HepG2 (cell line): ENCODE results near the gene ATG2A. TPM values are rescaled to one million over a fixed set of nuclear protein-coding genes. Genes with fewer than 3 reads are reported as not detected.
A peak's percentile ranks its signal among the peaks of the same experiment; 100 is the strongest.

Source experiments
- ATRX ChIP-seq: sonication (generic); formaldehyde crosslinking; IDR thresholded peaks from 2 replicates; pipeline ENCODE4 v1.4.0; 2020; ENCODE audit warnings: missing genetic modification reagents, borderline replicate concordance
- CBFB ChIP-seq: sonication (generic); formaldehyde crosslinking; IDR thresholded peaks from 2 replicates; pipeline ENCODE4 v1.4.0; 2020; ENCODE audit warnings: missing genetic modification reagents
- GFI1 ChIP-seq: sonication (generic); formaldehyde crosslinking; IDR thresholded peaks from 2 replicates; pipeline ENCODE4 v1.5.0; 2020; ENCODE audit warnings: missing genetic modification reagents, mild to moderate bottlenecking, borderline replicate concordance
- GTF2F1 ChIP-seq: fragments of 150-350 bp; IDR thresholded peaks from 2 replicates; pipeline ENCODE4 v1.6.1; 2014; ENCODE audit warnings: low read length
- LCORL ChIP-seq, 2 experiments: fragments of 450-650 bp in 1 of 2; sonication (generic) in 1 of 2; formaldehyde crosslinking in 1 of 2; IDR thresholded peaks; 2 replicates each; pipeline versions ENCODE4 v1.5.0 to v1.6.1; 2017 to 2020; ENCODE audit warnings: antibody characterized with exemption in 1 of 2, missing genetic modification reagents in 1 of 2
- MEIS2 ChIP-seq: sonication (generic); formaldehyde crosslinking; IDR thresholded peaks from 2 replicates; pipeline ENCODE4 v1.9.0; 2021; ENCODE audit warnings: mild to moderate bottlenecking, missing genetic modification reagents
- MIXL1 ChIP-seq: IDR thresholded peaks from 2 replicates; pipeline ENCODE4 v1.6.1; 2016
- RELA ChIP-seq: sonication (generic); formaldehyde crosslinking; IDR thresholded peaks from 2 replicates; pipeline ENCODE4 v1.4.0; 2020; ENCODE audit warnings: missing genetic modification reagents
- RFX5 ChIP-seq: IDR thresholded peaks from 2 replicates; pipeline ENCODE4 v1.6.1; 2011; ENCODE audit warnings: low read depth, low read length, improper control_type of control experiment
- SKI ChIP-seq: fragments of 450-650 bp; IDR thresholded peaks from one replicate; pipeline ENCODE4 v1.6.1; 2018; ENCODE audit warnings: mild to moderate bottlenecking; ENCODE audit not compliant: partially characterized antibody
- YEATS4 ChIP-seq: sonication (generic); formaldehyde crosslinking; IDR thresholded peaks from 2 replicates; pipeline ENCODE4 v1.4.0; 2020; ENCODE audit warnings: missing genetic modification reagents, borderline replicate concordance
- ZBTB20 ChIP-seq: sonication (generic); formaldehyde crosslinking; IDR thresholded peaks from 2 replicates; pipeline ENCODE4 v1.8.1; 2023; ENCODE audit warnings: missing genetic modification reagents, low read depth, mild to moderate bottlenecking, borderline replicate concordance
- ZNF484 ChIP-seq: sonication (generic); formaldehyde crosslinking; IDR thresholded peaks from 2 replicates; pipeline ENCODE4 v1.5.1; 2020; ENCODE audit warnings: mild to moderate bottlenecking, low read depth, missing genetic modification reagents, borderline replicate concordance
- ZNF747 ChIP-seq: sonication (generic); formaldehyde crosslinking; IDR thresholded peaks from 2 replicates; pipeline ENCODE4 v1.8.1; 2023; ENCODE audit warnings: missing genetic modification reagents, mild to moderate bottlenecking, borderline replicate concordance
- ZNF773 ChIP-seq: sonication (generic); formaldehyde crosslinking; IDR thresholded peaks from 2 replicates; pipeline ENCODE4 v1.4.0; 2020; ENCODE audit warnings: missing genetic modification reagents, borderline replicate concordance
- ZZZ3 ChIP-seq: sonication (generic); formaldehyde crosslinking; IDR thresholded peaks from 2 replicates; pipeline ENCODE4 v1.4.0; 2020; ENCODE audit warnings: missing genetic modification reagents, mild to moderate bottlenecking, borderline replicate concordance
- polyA plus RNA-seq, 8 experiments: library from polyadenylated mRNA; depleted of rRNA in 3 of 8; stranded (reverse) in 7 of 8; unstranded in 1 of 8; fragments of >200 nt; fragmentation: Illumina TruSeq in 4 of 8; extraction: Trizol in 4 of 8; gene quantifications; 2 replicates each; pipeline versions ENCODE4 v1.2.1 to v1.2.3, GENCODE V29; 2011 to 2016; ENCODE audit warnings: low read depth in 4 of 8, missing spikeins in 1 of 8, mixed read lengths in 1 of 8; ENCODE audit not compliant: insufficient read depth in 1 of 8
- total RNA-seq, 5 experiments: library from RNA; depleted of rRNA; stranded (reverse); fragments of >200 nt; fragmentation: Illumina TruSeq; extraction: Trizol; gene quantifications; 2 replicates each; pipeline ENCODE4 v1.2.3, GENCODE V29; 2016; ENCODE audit warnings: low read depth in 1 of 5
- TF ChIP-seq, protein P1 (sequence below): IDR thresholded peaks from 2 replicates; pipeline ENCODE4 v1.4.0; 2020; ENCODE audit warnings: mild to moderate bottlenecking, missing genetic modification reagents
- TF ChIP-seq, protein P2 (sequence below): sonication (generic); formaldehyde crosslinking; IDR thresholded peaks from 2 replicates; pipeline ENCODE4 v1.8.0; 2022; ENCODE audit warnings: mild to moderate bottlenecking, missing genetic modification reagents, moderate library complexity
- TF ChIP-seq, protein P3 (sequence below): sonication (generic); formaldehyde crosslinking; IDR thresholded peaks from 2 replicates; pipeline ENCODE4 v1.8.1; 2022; ENCODE audit warnings: low read depth, mild to moderate bottlenecking, missing genetic modification reagents
- TF ChIP-seq, protein P4 (sequence below): sonication (generic); formaldehyde crosslinking; IDR thresholded peaks from 2 replicates; pipeline ENCODE4 v1.4.0; 2020; ENCODE audit warnings: missing genetic modification reagents

ATG2A gene
- total and polyA plus RNA-seq, 2 of the 13 experiments (the other 11 are each of a cell fraction or from before 2014, with no cell fraction given) = 6.7 to 8.0 TPM

DNA sequence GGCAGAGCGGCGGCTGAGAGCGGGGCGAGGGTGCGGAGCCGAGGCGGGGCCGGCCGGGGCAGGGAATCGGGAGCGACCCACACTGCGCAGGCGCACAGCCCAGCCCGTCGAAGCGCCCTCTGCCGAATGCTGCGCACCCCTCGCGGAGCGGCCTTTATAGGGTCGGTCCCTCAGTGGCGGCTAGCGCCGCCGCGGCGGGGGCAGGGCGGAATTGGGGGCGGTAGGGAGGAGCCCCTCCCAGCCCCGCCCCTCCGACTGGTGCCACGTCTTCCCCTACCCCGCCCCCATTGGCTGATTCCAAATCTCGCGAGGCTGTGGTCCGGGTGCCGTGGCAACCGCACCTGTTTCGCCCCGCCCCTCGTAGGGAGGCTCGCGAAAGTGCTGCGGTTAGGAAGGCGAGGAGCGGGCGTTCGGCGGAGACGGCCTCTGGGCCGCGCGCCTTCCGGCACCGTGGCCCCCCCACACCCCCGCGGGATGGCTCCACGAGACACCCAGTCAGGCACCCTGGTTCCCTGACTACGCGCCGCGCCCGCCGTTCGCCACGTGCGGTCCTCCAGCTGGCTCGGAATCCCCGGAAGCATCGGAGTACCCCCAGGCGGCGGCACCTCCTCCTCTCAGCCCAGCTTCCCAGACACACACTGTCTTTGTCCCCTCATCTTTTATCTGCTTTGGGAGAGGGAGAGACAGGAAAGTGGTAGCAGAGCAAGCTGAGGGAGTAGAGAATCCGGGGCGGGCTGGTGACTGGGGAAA is 38.3 kb downstream of the ATG2A start, which contains the start of gene EHD1 (continued):
- TF ChIP-seq, protein P1, sequence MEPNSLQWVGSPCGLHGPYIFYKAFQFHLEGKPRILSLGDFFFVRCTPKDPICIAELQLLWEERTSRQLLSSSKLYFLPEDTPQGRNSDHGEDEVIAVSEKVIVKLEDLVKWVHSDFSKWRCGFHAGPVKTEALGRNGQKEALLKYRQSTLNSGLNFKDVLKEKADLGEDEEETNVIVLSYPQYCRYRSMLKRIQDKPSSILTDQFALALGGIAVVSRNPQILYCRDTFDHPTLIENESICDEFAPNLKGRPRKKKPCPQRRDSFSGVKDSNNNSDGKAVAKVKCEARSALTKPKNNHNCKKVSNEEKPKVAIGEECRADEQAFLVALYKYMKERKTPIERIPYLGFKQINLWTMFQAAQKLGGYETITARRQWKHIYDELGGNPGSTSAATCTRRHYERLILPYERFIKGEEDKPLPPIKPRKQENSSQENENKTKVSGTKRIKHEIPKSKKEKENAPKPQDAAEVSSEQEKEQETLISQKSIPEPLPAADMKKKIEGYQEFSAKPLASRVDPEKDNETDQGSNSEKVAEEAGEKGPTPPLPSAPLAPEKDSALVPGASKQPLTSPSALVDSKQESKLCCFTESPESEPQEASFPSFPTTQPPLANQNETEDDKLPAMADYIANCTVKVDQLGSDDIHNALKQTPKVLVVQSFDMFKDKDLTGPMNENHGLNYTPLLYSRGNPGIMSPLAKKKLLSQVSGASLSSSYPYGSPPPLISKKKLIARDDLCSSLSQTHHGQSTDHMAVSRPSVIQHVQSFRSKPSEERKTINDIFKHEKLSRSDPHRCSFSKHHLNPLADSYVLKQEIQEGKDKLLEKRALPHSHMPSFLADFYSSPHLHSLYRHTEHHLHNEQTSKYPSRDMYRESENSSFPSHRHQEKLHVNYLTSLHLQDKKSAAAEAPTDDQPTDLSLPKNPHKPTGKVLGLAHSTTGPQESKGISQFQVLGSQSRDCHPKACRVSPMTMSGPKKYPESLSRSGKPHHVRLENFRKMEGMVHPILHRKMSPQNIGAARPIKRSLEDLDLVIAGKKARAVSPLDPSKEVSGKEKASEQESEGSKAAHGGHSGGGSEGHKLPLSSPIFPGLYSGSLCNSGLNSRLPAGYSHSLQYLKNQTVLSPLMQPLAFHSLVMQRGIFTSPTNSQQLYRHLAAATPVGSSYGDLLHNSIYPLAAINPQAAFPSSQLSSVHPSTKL = no peak; the same call in none of the 2 replicates
- TF ChIP-seq MEIS2 (CRISPR knock-in tag) (no peak), MIXL1 (CRISPR knock-in tag) (peak; percentile 59; the same call in 1 of the 2 replicates), CBFB (peak; percentile 54; the same call in 1 of the 2 replicates), ZNF747 (peak; percentile 92), ZNF773 (CRISPR knock-in tag) (no peak), ATRX (CRISPR knock-in tag) (no peak), ZZZ3 (CRISPR knock-in tag) (0 out of 2 replicates have a peak, but pooled peaks have one; percentile 24), ZNF484 (CRISPR knock-in tag) (no peak), LCORL (IDR thresholded peaks at IDR 0.05) (no peak), LCORL (CRISPR knock-in tag; IDR thresholded peaks at IDR 0.05) (peak; percentile 92), YEATS4 (CRISPR knock-in tag) (peak; percentile 84), GFI1 (CRISPR knock-in tag) (no peak; the same call in 1 of the 2 replicates), ZBTB20 (CRISPR knock-in tag) (peak; percentile 52), RFX5 (0 out of 2 replicates have a peak, but pooled peaks have one; percentile 14), GTF2F1 (0 out of 2 replicates have a peak, but pooled peaks have one; percentile 76), RELA (CRISPR knock-in tag) (no peak), SKI (no peak)
- TF ChIP-seq, protein P2, sequence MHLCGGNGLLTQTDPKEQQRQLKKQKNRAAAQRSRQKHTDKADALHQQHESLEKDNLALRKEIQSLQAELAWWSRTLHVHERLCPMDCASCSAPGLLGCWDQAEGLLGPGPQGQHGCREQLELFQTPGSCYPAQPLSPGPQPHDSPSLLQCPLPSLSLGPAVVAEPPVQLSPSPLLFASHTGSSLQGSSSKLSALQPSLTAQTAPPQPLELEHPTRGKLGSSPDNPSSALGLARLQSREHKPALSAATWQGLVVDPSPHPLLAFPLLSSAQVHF (CRISPR knock-in tag) = no peak
- TF ChIP-seq, protein P3, sequence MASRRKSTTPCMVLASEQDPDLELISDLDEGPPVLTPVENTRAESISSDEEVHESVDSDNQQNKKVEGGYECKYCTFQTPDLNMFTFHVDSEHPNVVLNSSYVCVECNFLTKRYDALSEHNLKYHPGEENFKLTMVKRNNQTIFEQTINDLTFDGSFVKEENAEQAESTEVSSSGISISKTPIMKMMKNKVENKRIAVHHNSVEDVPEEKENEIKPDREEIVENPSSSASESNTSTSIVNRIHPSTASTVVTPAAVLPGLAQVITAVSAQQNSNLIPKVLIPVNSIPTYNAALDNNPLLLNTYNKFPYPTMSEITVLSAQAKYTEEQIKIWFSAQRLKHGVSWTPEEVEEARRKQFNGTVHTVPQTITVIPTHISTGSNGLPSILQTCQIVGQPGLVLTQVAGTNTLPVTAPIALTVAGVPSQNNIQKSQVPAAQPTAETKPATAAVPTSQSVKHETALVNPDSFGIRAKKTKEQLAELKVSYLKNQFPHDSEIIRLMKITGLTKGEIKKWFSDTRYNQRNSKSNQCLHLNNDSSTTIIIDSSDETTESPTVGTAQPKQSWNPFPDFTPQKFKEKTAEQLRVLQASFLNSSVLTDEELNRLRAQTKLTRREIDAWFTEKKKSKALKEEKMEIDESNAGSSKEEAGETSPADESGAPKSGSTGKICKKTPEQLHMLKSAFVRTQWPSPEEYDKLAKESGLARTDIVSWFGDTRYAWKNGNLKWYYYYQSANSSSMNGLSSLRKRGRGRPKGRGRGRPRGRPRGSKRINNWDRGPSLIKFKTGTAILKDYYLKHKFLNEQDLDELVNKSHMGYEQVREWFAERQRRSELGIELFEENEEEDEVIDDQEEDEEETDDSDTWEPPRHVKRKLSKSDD (CRISPR knock-in tag) = no peak
- TF ChIP-seq, protein P4, sequence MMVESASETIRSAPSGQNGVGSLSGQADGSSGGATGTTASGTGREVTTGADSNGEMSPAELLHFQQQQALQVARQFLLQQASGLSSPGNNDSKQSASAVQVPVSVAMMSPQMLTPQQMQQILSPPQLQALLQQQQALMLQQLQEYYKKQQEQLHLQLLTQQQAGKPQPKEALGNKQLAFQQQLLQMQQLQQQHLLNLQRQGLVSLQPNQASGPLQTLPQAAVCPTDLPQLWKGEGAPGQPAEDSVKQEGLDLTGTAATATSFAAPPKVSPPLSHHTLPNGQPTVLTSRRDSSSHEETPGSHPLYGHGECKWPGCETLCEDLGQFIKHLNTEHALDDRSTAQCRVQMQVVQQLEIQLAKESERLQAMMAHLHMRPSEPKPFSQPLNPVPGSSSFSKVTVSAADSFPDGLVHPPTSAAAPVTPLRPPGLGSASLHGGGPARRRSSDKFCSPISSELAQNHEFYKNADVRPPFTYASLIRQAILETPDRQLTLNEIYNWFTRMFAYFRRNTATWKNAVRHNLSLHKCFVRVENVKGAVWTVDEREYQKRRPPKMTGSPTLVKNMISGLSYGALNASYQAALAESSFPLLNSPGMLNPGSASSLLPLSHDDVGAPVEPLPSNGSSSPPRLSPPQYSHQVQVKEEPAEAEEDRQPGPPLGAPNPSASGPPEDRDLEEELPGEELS (CRISPR knock-in tag) = peak; percentile 26; the same call in 1 of the 2 replicates
